Activated naive CD8-positive, alpha-beta T cell (primary cell): ENCODE measurements around the gene SURF2.
"Not testable (repeated sequence)": the region's sequence is repeated elsewhere in the genome, so short reads cannot be mapped to it uniquely, and the experiment has no call there.

Source experiments
- H3K27ac Mint-ChIP-seq: one replicate; pipeline ENCODE4 v1.8.0; 2021; ENCODE audit warnings: mixed read lengths
- H3K27me3 Mint-ChIP-seq: one replicate; pipeline ENCODE4 v1.8.0; 2021; ENCODE audit warnings: mixed read lengths
- H3K36me3 Mint-ChIP-seq: one replicate; pipeline ENCODE4 v1.8.0; 2021; ENCODE audit warnings: mixed read lengths
- H3K4me1 Mint-ChIP-seq: one replicate; pipeline ENCODE4 v1.8.0; 2021; ENCODE audit warnings: low read depth, mixed read lengths
- H3K4me3 Mint-ChIP-seq: one replicate; pipeline ENCODE4 v1.8.0; 2021; ENCODE audit warnings: mild to moderate bottlenecking, mixed read lengths
- H3K9me3 Mint-ChIP-seq: one replicate; pipeline ENCODE4 v1.8.0; 2021; ENCODE audit warnings: low read depth, mixed read lengths

The SURF2 gene

DNA sequence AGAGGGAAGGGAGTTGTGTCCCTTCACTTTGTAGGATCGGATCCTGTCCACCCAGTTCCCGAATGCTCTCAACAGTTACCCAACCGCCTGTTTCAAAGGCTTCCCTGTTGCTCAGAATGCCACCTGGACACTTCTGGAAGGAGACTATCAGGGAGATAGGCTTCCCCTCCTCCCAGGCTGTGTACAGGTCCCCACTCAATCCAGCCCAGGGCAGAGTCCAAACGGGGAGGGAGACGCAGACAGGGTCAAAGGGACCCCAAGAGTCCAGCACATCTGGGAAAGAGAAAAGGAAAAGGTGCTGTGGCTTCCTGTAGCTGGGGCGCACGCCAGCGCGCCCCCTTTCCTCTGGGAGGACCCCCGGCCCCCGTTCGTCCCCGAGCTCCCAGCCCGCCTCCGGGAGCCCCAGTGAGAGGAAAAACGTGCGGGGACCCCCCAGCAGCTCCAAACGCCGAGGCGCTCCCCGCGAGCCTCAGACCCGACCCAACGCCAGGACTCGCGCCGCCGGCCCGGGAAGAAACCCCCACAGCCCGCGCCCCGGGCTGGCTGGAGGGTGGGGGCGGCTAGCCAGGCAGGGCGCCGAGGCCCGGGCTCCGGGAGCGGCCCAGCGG, 18.9 kb downstream of the SURF2 start:
- Mint-ChIP-seq H3K27ac (peak overlapping the region; percentile 93), H3K4me1 (peaks cover 40% of the 10 kb centered on the region), H3K36me3 (peaks cover 3% of the 10 kb centered on the region), H3K9me3 (no peaks in the 10 kb centered on the region), H3K27me3 (no peaks in the 10 kb centered on the region), H3K4me3 (peak overlapping the region; percentile 93)

- Mint-ChIP-seq H3K4me1 (peaks cover 32% of the 10 kb centered on the region), H3K9me3 (no peaks in the 10 kb centered on the region), H3K27ac (peak within 1 kb of the TSS; percentile 93), H3K27me3 (no peaks in the 10 kb centered on the region), H3K36me3 (peaks cover 3% of the 10 kb centered on the region), H3K4me3 (peak within 1 kb of the TSS; percentile 93)
Observed at GRCh38 chr9:133375724-133376654, 19.6 kb downstream of the SURF2 start, which contains the start of the genes STKLD1 and SURF4. TSS of gene STKLD1 (plus strand) at chr9:133376366. CDS start at chr9:133376474, 108 bp downstream. TSS of gene SURF4 (minus strand) at chr9:133376060. CDS start at chr9:133375969, 91 bp downstream.

DNA sequence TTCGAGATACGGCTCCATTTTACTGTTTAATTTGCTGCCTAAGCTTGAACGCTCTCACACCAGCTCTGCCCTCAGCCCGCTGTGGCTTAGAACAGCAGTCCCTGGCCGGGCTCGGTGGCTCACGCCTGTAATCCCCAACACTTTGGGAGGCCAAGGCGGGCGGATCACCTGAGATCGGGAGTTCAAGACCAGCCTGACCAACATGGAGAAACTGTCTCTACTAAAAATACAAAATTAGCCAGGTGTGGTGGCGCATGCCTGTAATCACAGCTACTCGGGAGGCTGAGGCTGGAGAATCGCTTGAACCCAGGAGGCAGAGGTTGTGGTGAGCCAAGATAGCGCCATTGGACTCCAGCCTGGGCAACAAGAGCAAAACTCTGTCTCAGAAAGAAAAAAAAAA, 20.9 kb downstream of the SURF2 start:
- H3K4me1 Mint-ChIP-seq, result peaks cover 19% of the 10 kb centered on the region
- H3K27me3 Mint-ChIP-seq, H3K36me3 Mint-ChIP-seq, H3K9me3 Mint-ChIP-seq: not testable (repeated sequence)
- H3K4me3 Mint-ChIP-seq, result peak overlapping the region; percentile 73
- peak overlapping the region; percentile 72 for H3K27ac Mint-ChIP-seq

DNA sequence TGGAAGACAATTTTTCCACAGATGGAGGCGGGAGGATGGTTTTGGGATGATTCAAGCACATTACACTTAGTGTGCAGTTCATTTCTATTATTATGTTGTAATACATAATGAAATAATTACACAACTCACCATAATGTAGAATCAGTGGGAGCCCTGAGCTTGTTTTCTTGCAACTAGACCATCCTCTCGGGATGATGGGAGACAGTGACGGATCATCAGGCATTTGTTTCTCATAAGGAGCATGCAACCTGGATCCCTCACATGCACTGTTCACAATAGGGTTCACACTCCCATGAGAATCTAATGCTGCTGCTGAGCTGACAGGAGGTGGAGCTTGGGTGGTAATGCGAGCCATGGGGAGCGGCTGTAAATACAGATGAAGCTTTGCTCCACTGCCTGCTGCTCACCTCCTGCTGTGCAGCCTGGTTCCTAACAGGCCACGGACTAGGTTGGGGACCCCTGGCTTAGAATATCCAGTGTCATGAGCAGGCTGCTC, 21.4 kb downstream of the SURF2 start:
- no peak overlapping the region for H3K4me3 Mint-ChIP-seq
- no peaks in the 10 kb centered on the region for H3K9me3 Mint-ChIP-seq
- H3K4me1 Mint-ChIP-seq, result peaks cover 14% of the 10 kb centered on the region
- H3K27ac Mint-ChIP-seq, result no peak overlapping the region
- H3K27me3 Mint-ChIP-seq, result no peaks in the 10 kb centered on the region
- no peaks in the 10 kb centered on the region for H3K36me3 Mint-ChIP-seq

DNA sequence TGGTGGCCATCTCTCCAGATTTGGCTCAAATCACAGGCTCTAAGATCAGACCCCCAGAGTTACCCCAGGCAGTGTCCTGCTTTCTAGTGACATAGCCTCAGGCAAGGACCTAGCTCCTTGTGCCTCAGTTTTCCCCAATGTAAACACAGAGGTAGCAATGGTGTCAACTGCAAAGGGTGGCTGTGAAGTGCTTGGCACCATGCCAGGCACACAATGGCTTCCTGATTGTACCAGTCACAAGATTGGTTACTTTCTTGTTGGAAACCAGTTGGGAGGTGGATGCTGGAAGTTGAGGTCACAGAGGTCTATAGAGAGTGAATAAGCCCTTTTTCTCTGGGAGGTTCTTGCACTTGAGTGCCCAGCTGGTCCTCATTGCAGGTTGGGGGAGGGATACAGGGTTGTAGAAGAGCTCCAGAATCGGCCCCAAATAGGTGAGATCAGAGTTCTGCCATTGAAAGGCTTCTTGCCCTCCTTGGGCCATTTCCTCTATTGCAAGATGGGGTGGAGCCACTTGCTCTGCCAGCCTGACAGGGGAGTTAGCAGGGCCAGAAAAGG, 22.1 kb downstream of the SURF2 start:
- peak overlapping the region; percentile 12 for H3K4me3 Mint-ChIP-seq
- no peaks in the 10 kb centered on the region for H3K36me3 Mint-ChIP-seq

DNA sequence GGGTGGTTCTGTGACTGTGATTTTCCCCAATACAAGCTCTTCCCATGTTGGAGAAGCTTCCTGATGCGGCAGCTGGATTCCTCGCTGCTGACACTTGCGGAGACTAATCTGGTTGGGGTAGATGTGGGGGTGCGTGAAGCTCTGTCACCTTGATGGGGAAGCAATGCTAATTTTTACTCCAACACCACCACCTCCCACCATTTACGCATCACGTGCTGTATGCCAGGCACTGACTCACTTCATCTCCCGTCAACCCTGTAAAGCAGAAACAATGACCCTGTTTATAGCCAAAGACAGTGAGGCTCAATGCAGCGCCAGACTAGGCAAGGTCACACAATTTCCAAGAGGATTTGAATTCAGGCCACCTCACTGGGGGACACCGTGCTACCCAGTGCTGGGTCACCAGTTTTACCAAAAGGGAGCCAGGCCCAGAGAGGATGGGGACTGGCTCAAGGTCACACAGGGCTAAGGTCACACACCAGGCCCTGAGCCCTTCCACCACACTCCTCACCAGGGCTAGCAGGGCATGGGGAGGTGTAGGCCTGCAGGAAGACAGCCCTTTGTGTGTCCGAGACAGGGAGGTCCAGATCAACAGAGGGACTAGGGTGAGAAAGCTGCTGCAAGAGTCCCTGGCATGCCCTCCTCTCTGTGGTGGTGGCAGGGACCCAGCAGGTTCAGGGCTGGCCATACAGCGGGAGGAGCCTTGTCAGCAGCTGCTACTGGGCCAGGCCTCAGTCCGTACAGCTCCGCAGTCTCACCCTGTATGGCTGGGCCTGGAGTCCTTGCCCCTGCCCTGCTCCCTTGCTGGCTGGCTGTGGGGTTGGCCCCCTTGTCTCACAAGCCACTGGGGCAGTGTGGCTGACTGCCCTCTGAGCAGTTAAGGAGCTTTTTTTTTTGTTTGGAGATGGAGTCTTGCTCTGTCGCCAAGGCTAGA, 23.1 kb downstream of the SURF2 start:
- Mint-ChIP-seq H3K9me3 (no peaks in the 10 kb centered on the region), H3K4me3 (no peak overlapping the region), H3K27ac (no peak overlapping the region), H3K36me3 (no peaks in the 10 kb centered on the region), H3K4me1 (peaks cover 3% of the 10 kb centered on the region), H3K27me3 (no peaks in the 10 kb centered on the region)

More for the DNA sequence above, 22.1 kb downstream of the SURF2 start:
- H3K27ac Mint-ChIP-seq, result no peak overlapping the region
- H3K9me3 Mint-ChIP-seq, result no peaks in the 10 kb centered on the region
- H3K4me1 Mint-ChIP-seq, result peaks cover 7% of the 10 kb centered on the region
- no peaks in the 10 kb centered on the region for H3K27me3 Mint-ChIP-seq

DNA sequence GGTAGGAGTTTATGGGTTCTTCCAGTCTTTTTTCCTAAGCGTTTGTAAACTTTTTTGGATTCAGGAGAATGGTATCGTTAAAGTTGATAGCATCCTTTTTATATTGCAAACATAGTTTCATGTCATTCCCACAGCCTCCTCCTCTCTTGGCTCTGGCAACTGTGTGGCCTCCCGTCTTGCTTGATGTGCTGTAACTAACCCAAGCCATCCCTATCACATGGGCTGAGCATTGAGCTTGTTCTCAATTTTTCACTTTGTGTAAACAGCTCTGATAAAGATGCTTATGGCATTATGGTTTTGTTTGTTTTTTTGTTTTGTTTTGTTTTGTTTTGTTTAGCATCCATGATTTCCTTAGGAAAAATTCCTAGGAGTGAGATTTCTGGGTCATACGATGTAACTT, 24.4 kb downstream of the SURF2 start:
- Mint-ChIP-seq H3K4me1 (no peaks in the 10 kb centered on the region), H3K27me3 (no peaks in the 10 kb centered on the region), H3K4me3 (no peak overlapping the region), H3K9me3 (no peaks in the 10 kb centered on the region), H3K36me3 (no peaks in the 10 kb centered on the region), H3K27ac (no peak overlapping the region)

- no peaks in the 10 kb centered on the region for H3K27me3 Mint-ChIP-seq
- no peak overlapping the region for H3K4me3 Mint-ChIP-seq
- H3K9me3 Mint-ChIP-seq, result no peaks in the 10 kb centered on the region
- H3K27ac Mint-ChIP-seq, result no peak overlapping the region
- no peaks in the 10 kb centered on the region for H3K36me3 Mint-ChIP-seq
- no peaks in the 10 kb centered on the region for H3K4me1 Mint-ChIP-seq
Observed at GRCh38 chr9:133382507-133383141, 26.3 kb downstream of the SURF2 start.

DNA sequence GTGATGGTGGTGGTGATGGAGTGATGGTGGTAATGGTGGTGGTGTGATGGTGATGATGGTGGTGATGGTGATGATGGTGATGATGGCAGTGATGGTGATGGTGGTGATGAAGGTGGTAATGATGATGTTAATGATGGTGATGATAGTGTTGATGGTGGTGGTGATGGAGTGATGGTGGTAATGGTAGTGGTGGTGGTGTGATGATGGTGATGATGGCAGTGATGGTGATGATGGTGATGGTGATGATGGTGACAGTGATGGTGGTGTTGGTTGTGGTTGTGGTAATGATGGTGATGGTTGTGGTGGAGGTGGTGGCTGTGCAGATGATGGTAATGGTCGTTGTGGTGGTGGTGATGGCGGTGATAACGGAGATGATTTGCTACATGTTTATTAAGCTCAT, 27.1 kb downstream of the SURF2 start:
- Mint-ChIP-seq H3K4me3 (no peak overlapping the region), H3K9me3 (no peaks in the 10 kb centered on the region), H3K27me3 (no peaks in the 10 kb centered on the region), H3K4me1 (no peaks in the 10 kb centered on the region), H3K27ac (no peak overlapping the region), H3K36me3 (no peaks in the 10 kb centered on the region)

GRCh38 chr9:133384736-133385321, 28.5 kb downstream of the SURF2 start:
- Mint-ChIP-seq H3K9me3 (no peaks in the 10 kb centered on the region), H3K4me1 (no peaks in the 10 kb centered on the region), H3K27me3 (peaks cover under 1% of the 10 kb centered on the region), H3K36me3 (no peaks in the 10 kb centered on the region), H3K27ac (no peak overlapping the region), H3K4me3 (no peak overlapping the region)

DNA sequence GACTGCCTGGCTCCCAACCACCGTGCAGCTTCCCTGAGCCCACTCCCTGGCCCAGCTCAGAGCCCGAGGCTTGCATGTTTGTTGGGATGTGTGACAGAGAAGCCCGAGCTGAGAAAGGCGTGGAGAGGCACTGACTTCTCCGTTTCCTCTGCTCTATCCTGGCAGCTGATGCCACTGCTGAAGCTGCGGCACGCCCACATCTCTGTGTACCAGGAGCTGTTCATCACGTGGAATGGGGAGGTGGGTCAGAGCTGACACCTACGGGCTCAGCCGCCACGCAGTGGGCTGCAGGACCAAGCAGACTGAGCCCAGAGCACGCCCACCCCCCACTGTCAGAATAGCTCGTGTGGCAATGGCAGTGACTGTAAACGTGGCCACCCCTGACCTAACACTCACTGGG, 29.1 kb downstream of the SURF2 start:
- no peak overlapping the region for H3K4me3 Mint-ChIP-seq
- H3K9me3 Mint-ChIP-seq, result no peaks in the 10 kb centered on the region
- no peak overlapping the region for H3K27ac Mint-ChIP-seq
- H3K4me1 Mint-ChIP-seq, result no peaks in the 10 kb centered on the region
- peaks cover 3% of the 10 kb centered on the region for H3K27me3 Mint-ChIP-seq
- no peaks in the 10 kb centered on the region for H3K36me3 Mint-ChIP-seq

DNA sequence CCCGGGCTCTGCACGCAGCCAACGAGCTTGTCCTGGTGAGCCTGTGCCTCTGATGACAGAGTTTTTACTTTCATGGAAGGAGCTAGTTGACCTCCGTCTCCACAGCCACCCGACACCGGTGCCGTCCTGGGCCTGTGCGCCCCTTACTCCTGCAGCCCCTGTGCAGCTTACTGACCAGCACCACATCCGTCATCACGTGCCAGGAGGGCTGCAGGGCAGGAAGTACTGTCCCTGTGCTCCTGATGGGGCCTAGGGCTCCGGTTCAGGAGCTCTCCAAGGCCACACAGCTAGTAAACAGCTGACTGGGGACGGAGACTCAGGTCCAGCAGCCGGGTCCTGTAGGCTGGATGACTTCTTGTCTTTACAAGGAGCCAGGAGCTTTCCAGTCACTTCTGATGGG, 30.0 kb downstream of the SURF2 start:
- Mint-ChIP-seq H3K4me1 (no peaks in the 10 kb centered on the region), H3K27me3 (peaks cover 3% of the 10 kb centered on the region), H3K27ac (no peak overlapping the region), H3K4me3 (no peak overlapping the region), H3K36me3 (no peaks in the 10 kb centered on the region), H3K9me3 (no peaks in the 10 kb centered on the region)

DNA sequence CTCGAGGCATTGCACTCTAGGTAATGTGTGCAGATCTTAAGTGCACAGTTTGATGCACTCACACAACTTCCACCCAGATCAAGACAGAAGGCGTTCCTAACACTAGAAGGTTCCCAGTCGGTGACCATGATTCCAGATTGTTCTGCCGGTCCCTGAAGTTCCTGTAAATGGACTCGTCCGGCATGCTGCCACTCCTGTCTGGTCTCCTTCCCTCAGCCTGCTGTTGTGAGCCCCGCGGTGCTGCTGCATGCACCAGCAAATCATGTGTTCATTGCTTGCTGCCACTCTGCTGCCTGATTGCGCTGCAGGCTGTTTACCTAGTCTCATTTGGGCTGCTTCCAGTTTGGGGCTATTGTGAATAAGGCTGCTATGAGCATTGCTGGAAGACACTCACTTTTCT, 31.3 kb downstream of the SURF2 start:
- no peaks in the 10 kb centered on the region for H3K9me3 Mint-ChIP-seq
- no peak overlapping the region for H3K4me3 Mint-ChIP-seq
- peaks cover 3% of the 10 kb centered on the region for H3K27me3 Mint-ChIP-seq
- H3K36me3 Mint-ChIP-seq, result no peaks in the 10 kb centered on the region
- H3K4me1 Mint-ChIP-seq, result no peaks in the 10 kb centered on the region
- H3K27ac Mint-ChIP-seq, result no peak overlapping the region
